Natural killer cell (primary cell): ENCODE measurements around the gene PAXIP1. TPM values are rescaled to one million over a fixed set of nuclear protein-coding genes. Genes with fewer than 3 reads are reported as not detected.
"Not testable (repeated sequence)": the region's sequence is repeated elsewhere in the genome, so short reads cannot be mapped to it uniquely, and the experiment has no call there.

ENCODE experiments used
- ATAC-seq, 3 donors: fragments of 150-1000 bp in 2 of 3; fragments of 200-7000 bp in 1 of 3; cut with Tn5 transposase; 1 replicate in 1 of 3; 2 replicates in 2 of 3; pipeline ENCODE4 v1.10.0; 2021; ENCODE audit warnings: mild to moderate bottlenecking in 2 of 3, moderate library complexity in 2 of 3
- DNase-seq, 2 donors: peaks; one replicate each; pipeline versions ENCODE4 v3.0.0 to v3.0.0-alpha.2; 2013 to 2021; ENCODE audit warnings: mixed read lengths in 1 of 2
- H3K27ac ChIP-seq: one replicate; pipeline ENCODE4 v1.5.1; 2013; ENCODE audit warnings: mild to moderate bottlenecking, low read length
- H3K27me3 ChIP-seq: one replicate; pipeline ENCODE4 v1.6.1; 2013; ENCODE audit warnings: low read length; ENCODE audit not compliant: control insufficient read depth, insufficient read depth
- H3K36me3 ChIP-seq: one replicate; pipeline ENCODE4 v1.6.1; 2013; ENCODE audit warnings: low read length; ENCODE audit not compliant: control insufficient read depth, insufficient read depth
- H3K4me1 ChIP-seq: one replicate; pipeline ENCODE4 v1.6.1; 2013; ENCODE audit warnings: low read length; ENCODE audit not compliant: control insufficient read depth, insufficient read depth
- H3K4me3 ChIP-seq: one replicate; pipeline ENCODE4 v1.5.1; 2013; ENCODE audit warnings: low read length
- H3K9me3 ChIP-seq: one replicate; pipeline ENCODE4 v1.6.1; 2013; ENCODE audit warnings: low read length; ENCODE audit not compliant: control insufficient read depth, insufficient read depth
- H3K27ac Mint-ChIP-seq, 2 donors: one replicate each; pipeline ENCODE4 v1.8.0; 2022; ENCODE audit warnings: mild to moderate bottlenecking in 2 of 2, mixed read lengths in 2 of 2, moderate library complexity in 1 of 2
- H3K27me3 Mint-ChIP-seq, 2 donors: one replicate each; pipeline ENCODE4 v1.8.0; 2022; ENCODE audit warnings: low read depth in 2 of 2, mixed read lengths in 2 of 2
- H3K36me3 Mint-ChIP-seq: one replicate; pipeline ENCODE4 v1.8.0; 2022; ENCODE audit warnings: mixed read lengths
- H3K4me1 Mint-ChIP-seq, 2 donors: one replicate each; pipeline ENCODE4 v1.8.0; 2022; ENCODE audit warnings: mixed read lengths in 2 of 2
- H3K4me3 Mint-ChIP-seq: one replicate; pipeline ENCODE4 v1.8.0; 2022; ENCODE audit warnings: mild to moderate bottlenecking, moderate library complexity, mixed read lengths
- H3K9me3 Mint-ChIP-seq, 2 donors: one replicate each; pipeline ENCODE4 v1.8.0; 2022; ENCODE audit warnings: mixed read lengths in 2 of 2
- WGBS: methylation state at CpG from one replicate; pipeline ENCODE4 v1.1.7; 2013; ENCODE audit warnings: missing lambda C conversion rate; ENCODE audit not compliant: insufficient coverage; 5-methylcytosine and 5-hydroxymethylcytosine counted together
- intact Hi-C: fragments of 100-400 bp; cut with micrococcal nuclease; formaldehyde crosslinking; loops from one replicate; pipeline ENCODE4 v1.14.2; 2022
- total RNA-seq, 4 donors: library from RNA; stranded (reverse); fragments of 120-200 nt in 1 of 4; gene quantifications; one replicate each; pipeline versions ENCODE4 v1.2.3 to v1.2.4, GENCODE V29; 2013 to 2022
- TF ChIP-seq, protein P1 (sequence below): fragments of 200-600 bp; IDR thresholded peaks from one replicate; pipeline ENCODE4 v1.8.0; 2022; ENCODE audit warnings: antibody characterized with exemption

PAXIP1 gene
- total RNA-seq, 3 donors from 2014 or later (not counting 1 experiment from before 2014, with no cell fraction given): 8.7 to 13.8 (median 11.2) TPM

DNA sequence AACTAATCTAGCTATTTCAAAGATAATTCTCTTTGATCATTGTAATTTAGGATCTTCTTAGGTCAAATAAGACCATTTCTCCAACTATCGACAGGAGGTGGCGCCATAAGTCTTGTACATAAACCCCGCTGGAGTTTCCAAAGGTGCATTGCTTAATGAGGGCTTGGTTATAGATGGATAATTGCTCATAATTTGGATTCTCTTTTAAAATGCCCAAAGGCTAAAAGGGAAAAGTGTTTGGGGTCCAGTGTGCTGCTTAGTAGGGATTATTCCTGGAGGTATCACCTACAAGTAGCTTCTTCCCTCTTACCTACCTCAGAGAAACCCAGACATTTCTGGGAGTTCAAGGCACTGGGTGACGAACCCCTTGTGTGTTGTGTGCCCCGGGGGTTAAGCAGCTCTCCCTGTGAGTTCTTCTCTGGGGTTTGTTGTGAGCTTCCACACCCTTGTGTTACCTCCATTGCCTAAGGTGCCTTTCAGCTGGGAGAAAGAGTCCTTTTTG is 75.2 kb downstream of the PAXIP1 start:
- H3K9me3 ChIP-seq: no peaks in the 10 kb centered on the region
- DNase-seq (peak; percentile 60 to 91), ATAC-seq (peak; percentile 55 to 62 (median 61))
- intact Hi-C loops: loop anchor here (1.0 to 5.0 kb wide), 7 partner anchors 26 to 418 kb away; partner anchors contain the start of gene PAXIP1
- Mint-ChIP-seq H3K36me3 (no peaks in the 10 kb centered on the region), H3K4me3 (peak overlapping the region; percentile 99), H3K27me3 (peaks cover 0 to 5% of the 10 kb centered on the region in 2 donors), H3K27ac (peak overlapping the region; percentile 99), H3K4me1 (peaks cover 24 to 33% of the 10 kb centered on the region in 2 donors), H3K9me3 (no peaks in the 10 kb centered on the region)
- H3K4me1 ChIP-seq: peaks cover 13% of the 10 kb centered on the region
- no peaks in the 10 kb centered on the region for H3K27me3 ChIP-seq
- peak overlapping the region; percentile 89 for H3K27ac ChIP-seq
- TF ChIP-seq, protein P1, sequence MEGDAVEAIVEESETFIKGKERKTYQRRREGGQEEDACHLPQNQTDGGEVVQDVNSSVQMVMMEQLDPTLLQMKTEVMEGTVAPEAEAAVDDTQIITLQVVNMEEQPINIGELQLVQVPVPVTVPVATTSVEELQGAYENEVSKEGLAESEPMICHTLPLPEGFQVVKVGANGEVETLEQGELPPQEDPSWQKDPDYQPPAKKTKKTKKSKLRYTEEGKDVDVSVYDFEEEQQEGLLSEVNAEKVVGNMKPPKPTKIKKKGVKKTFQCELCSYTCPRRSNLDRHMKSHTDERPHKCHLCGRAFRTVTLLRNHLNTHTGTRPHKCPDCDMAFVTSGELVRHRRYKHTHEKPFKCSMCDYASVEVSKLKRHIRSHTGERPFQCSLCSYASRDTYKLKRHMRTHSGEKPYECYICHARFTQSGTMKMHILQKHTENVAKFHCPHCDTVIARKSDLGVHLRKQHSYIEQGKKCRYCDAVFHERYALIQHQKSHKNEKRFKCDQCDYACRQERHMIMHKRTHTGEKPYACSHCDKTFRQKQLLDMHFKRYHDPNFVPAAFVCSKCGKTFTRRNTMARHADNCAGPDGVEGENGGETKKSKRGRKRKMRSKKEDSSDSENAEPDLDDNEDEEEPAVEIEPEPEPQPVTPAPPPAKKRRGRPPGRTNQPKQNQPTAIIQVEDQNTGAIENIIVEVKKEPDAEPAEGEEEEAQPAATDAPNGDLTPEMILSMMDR: peak; percentile 79
- H3K36me3 ChIP-seq: no peaks in the 10 kb centered on the region
- peak overlapping the region; percentile 55 for H3K4me3 ChIP-seq
- WGBS: 0% methylated on average over 5 of the region's 5 CpGs

DNA sequence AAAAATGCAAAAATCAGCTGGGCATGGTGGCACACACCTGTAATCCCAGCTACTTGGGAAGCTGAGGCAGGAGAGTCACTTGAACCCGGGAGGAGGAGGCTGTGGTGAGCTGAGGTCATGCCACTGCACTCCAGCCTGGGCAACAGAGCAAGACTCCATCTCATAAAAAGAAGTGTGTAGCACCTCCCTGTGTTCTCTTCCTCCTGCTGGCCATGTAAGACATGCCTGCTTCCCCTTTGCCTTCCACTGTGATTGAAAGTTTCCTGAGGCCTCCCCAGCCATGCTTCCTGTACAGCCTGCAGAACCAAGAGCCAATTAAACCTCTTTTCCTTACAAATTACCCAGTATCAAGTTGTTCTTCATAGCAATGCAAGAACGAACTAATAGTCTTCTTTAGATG is 80.5 kb downstream of the PAXIP1 start:
- H3K4me1 ChIP-seq, H3K4me3 ChIP-seq, intact Hi-C loops: not testable (repeated sequence)

DNA sequence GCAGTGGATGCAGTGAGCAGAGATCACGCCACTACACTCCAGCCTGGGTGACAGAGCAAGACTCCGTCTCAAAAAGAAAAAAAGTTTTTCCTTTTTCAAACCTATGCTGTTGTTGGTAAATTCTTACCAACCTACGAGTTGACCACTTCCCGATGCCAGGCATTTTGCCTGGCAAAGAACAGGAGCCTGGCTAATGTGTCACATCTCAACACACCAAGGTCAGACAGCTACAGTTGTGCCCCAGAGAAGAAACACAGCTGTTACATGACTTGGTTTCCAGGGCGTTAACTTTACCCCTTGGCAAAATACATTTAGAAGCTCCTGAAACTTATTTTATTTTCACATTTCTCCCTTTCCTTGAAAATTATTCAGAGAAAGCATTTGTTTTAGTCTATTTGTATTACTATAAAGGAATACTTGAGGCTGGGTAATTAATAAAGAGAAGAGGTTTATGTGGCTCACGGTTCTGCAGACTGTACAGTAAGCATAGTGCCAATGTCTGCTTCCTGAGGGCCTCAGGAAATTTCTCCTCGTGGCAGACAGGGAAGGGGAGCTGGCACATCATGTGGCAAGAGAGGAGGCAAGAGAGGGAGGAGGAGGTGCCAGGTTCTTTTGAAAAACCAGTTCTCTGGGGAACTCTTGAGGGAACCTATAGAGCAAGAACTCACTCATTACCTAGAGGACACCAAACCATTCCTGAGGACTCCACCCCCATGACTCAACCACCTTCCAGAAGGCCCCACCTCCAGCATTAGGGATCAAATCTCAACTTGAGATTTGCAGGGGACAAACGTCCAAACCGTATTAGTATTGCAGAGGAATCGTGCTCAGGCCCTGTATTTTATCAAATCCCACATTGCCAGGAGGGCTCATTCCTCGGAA is 83.3 kb downstream of the PAXIP1 start:
- ATAC-seq (no peak), DNase-seq (no peak)
- Mint-ChIP-seq H3K36me3 (no peaks in the 10 kb centered on the region), H3K4me1 (no peaks in the 10 kb centered on the region), H3K27ac (no peak overlapping the region), H3K4me3 (no peak overlapping the region), H3K27me3 (peaks cover 12 to 16% of the 10 kb centered on the region in 2 donors), H3K9me3 (no peaks in the 10 kb centered on the region)
- Histone ChIP-seq H3K4me1 (peaks cover 2% of the 10 kb centered on the region), H3K27ac (no peak overlapping the region), H3K36me3 (no peaks in the 10 kb centered on the region), H3K9me3 (no peaks in the 10 kb centered on the region), H3K27me3 (peaks cover 5% of the 10 kb centered on the region), H3K4me3 (no peak overlapping the region)
- WGBS: 65% methylated on average over 11 of the region's 11 CpGs
- intact Hi-C loops: no loop called here
- TF ChIP-seq, protein P1: no peak

More for the DNA sequence above, 80.5 kb downstream of the PAXIP1 start:
- not testable (repeated sequence) for H3K4me3 Mint-ChIP-seq, ATAC-seq, H3K9me3 Mint-ChIP-seq, H3K27me3 Mint-ChIP-seq, H3K36me3 ChIP-seq, H3K27me3 ChIP-seq, H3K36me3 Mint-ChIP-seq, H3K4me1 Mint-ChIP-seq, H3K27ac ChIP-seq, DNase-seq, H3K27ac Mint-ChIP-seq, H3K9me3 ChIP-seq
- WGBS: 93% methylated on average over 1 of the region's 2 CpGs

DNA sequence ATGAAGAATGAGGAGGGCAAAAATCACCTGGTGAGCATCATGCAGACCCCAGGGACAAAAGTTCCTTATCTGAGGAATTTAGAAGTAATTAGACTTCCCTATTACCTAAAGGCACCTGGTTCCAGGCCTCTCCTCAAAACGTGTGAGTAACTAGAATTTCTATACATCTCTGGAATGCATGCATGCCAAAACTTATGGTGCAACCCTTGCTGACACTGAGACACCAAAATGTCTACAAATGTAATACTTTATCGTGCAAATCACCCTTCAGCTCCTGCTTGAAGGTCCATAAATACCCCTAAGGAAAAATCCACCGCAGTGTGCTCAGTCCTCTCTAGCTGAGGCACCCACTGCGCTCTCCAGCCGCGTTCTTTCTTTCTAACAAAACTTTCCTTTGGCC is 84.2 kb downstream of the PAXIP1 start:
- no peak for DNase-seq

More for the DNA sequence above, 84.2 kb downstream of the PAXIP1 start:
- 82% methylated on average over 6 of the region's 6 CpGs for WGBS
- Histone ChIP-seq H3K36me3 (no peaks in the 10 kb centered on the region), H3K27ac (no peak overlapping the region), H3K4me1 (peaks cover 10% of the 10 kb centered on the region), H3K9me3 (no peaks in the 10 kb centered on the region), H3K4me3 (no peak overlapping the region), H3K27me3 (peaks cover 5% of the 10 kb centered on the region)
- no peaks in the 10 kb centered on the region for H3K36me3 Mint-ChIP-seq
- intact Hi-C loops: no loop called here
- no peak overlapping the region for H3K4me3 Mint-ChIP-seq
- no peaks in the 10 kb centered on the region for H3K9me3 Mint-ChIP-seq
- H3K27me3 Mint-ChIP-seq: peaks cover 15 to 16% of the 10 kb centered on the region in 2 donors
- no peak for ATAC-seq
- H3K27ac Mint-ChIP-seq: no peak overlapping the region
- peaks cover 0 to 3% of the 10 kb centered on the region in 2 donors for H3K4me1 Mint-ChIP-seq
- TF ChIP-seq, protein P1: no peak
